ENCODE data around the gene DICER1.

DNA sequence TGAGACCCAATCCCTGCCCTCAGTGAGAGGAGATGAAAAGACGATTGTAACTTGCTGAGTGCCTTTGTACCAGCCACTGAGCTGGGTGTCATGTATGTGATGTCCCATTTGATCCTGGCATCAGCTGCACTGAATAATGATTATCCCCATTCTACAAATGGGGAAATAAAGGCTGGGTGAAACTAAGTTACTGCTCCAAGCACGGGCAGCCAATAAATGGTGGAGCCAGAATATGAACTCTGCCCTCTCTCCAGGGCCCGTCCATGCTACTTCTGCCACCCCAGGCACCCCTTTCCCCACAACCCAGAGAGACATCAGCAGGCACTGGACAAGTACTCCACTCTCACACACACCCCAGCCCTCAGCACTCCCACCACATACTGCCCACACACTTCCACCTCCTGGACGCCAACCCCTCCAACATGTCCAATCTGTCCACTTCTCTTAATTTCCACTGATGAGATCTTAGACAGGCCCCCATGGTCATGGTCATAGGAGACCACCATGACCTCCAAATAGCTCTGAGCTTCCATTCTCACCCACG lies 115.8 kb downstream of the DICER1 start:
- TF ChIP-seq POLR2A (IDR thresholded peaks at IDR 0.05) = no peak
- TF ChIP-seq, protein P1, sequence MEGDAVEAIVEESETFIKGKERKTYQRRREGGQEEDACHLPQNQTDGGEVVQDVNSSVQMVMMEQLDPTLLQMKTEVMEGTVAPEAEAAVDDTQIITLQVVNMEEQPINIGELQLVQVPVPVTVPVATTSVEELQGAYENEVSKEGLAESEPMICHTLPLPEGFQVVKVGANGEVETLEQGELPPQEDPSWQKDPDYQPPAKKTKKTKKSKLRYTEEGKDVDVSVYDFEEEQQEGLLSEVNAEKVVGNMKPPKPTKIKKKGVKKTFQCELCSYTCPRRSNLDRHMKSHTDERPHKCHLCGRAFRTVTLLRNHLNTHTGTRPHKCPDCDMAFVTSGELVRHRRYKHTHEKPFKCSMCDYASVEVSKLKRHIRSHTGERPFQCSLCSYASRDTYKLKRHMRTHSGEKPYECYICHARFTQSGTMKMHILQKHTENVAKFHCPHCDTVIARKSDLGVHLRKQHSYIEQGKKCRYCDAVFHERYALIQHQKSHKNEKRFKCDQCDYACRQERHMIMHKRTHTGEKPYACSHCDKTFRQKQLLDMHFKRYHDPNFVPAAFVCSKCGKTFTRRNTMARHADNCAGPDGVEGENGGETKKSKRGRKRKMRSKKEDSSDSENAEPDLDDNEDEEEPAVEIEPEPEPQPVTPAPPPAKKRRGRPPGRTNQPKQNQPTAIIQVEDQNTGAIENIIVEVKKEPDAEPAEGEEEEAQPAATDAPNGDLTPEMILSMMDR (IDR thresholded peaks at IDR 0.05) = no peak
